GM21737 (cell line): ENCODE results near the gene IARS2.
A peak's percentile ranks its signal among the peaks of the same experiment; 100 is the strongest.

Experiments
- ATAC-seq: cut with Tn5 transposase; IDR thresholded peaks from one replicate; pipeline ENCODE4 v1.9.1; 2021; ENCODE audit warnings: mild to moderate bottlenecking, moderate library complexity; ENCODE audit not compliant: unreplicated experiment

IARS2 gene

GRCh38 chr1:220094016-220094911 lies at the start of gene IARS2:
Gene IARS2, plus strand, starts transcription at chr1:220094132. Its CDS starts 85 bp downstream, at chr1:220094217.
- ATAC-seq: peak; percentile 67

GRCh38 chr1:220044678-220045355 lies 49.1 kb upstream of the IARS2 start:
- no peak for ATAC-seq

GRCh38 chr1:220045356-220046051 lies 48.4 kb upstream of the IARS2 start:
- ATAC-seq: no peak

- ATAC-seq: peak; percentile 99
Measured at GRCh38 chr1:220046052-220046930, 47.6 kb upstream of the IARS2 start, which contains the start of gene EPRS1. Gene EPRS1, minus strand, starts transcription at chr1:220046505. Its CDS starts 117 bp downstream, at chr1:220046388.

GRCh38 chr1:220056374-220056773 lies 37.6 kb upstream of the IARS2 start:
- no peak for ATAC-seq

- no peak for ATAC-seq
Measured at GRCh38 chr1:220060876-220061275, 33.1 kb upstream of the IARS2 start.

GRCh38 chr1:220062629-220063028 lies 31.3 kb upstream of the IARS2 start:
- ATAC-seq: no peak

GRCh38 chr1:220067269-220068204 lies 26.4 kb upstream of the IARS2 start:
- ATAC-seq: no peak

GRCh38 chr1:220076861-220077762 lies 16.8 kb upstream of the IARS2 start:
- ATAC-seq: no peak

GRCh38 chr1:220077887-220078286 lies 16.0 kb upstream of the IARS2 start:
- no peak for ATAC-seq

GRCh38 chr1:220084460-220084859 lies 9.5 kb upstream of the IARS2 start:
- no peak for ATAC-seq

GRCh38 chr1:220086261-220086686 lies 7.7 kb upstream of the IARS2 start:
- peak; percentile 53 for ATAC-seq

- peak; percentile 61 for ATAC-seq
Measured at GRCh38 chr1:220089650-220090556, 4.0 kb upstream of the IARS2 start, which contains the start of gene BPNT1. Gene BPNT1, minus strand, starts transcription at chr1:220089788. Its CDS starts 9,942 bp downstream, at chr1:220079846.

GRCh38 chr1:220092694-220093093 lies 1.2 kb upstream of the IARS2 start:
- ATAC-seq: no peak

- ATAC-seq: peak; percentile 6
Measured at GRCh38 chr1:220093361-220094015, 444 bp upstream of the IARS2 start.

- ATAC-seq: no peak
Measured at GRCh38 chr1:220099826-220100225, 5.9 kb downstream of the IARS2 start.
